ENCODE measurements around the gene DGCR6. TPM values are rescaled to one million over a fixed set of nuclear protein-coding genes. Genes with fewer than 3 reads are reported as not detected.
"Not testable (repeated sequence)": the region's sequence is repeated elsewhere in the genome, so short reads cannot be mapped to it uniquely, and the experiment has no call there.

DGCR6 gene
- total RNA-seq, 2 experiments from 2014 or later = 4.5 to 4.6 TPM

DNA sequence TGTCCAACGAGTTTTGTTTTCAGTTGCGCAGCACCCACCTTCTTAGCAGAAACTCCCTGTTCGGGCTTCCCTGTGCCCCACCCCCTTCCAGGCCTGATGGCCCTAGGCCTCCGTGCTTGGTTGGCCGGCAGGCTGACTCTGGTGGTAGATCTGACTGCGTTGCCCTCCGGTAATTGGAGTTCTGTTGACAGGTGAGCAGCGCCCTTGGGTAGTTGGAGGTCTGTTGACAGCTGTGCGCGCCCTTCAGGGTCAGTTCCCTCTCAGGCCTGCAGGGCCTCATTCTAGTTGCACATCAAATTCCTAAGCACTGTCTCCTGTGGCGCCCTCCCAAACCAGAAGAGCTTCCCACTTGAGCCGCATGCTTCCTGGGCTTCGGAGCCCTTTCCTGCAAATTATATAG lies 776 bp downstream of the DGCR6 start:
- no peaks in the 10 kb centered on the region for H3K4me1 ChIP-seq (ENCODE audit: insufficient read depth, low read length, poor library complexity, severe bottlenecking)
- H3K4me2 ChIP-seq (ENCODE audit: low read length) = no peak overlapping the region
- CTCF ChIA-PET (ENCODE audit: unreplicated experiment) = no interaction called here

DNA sequence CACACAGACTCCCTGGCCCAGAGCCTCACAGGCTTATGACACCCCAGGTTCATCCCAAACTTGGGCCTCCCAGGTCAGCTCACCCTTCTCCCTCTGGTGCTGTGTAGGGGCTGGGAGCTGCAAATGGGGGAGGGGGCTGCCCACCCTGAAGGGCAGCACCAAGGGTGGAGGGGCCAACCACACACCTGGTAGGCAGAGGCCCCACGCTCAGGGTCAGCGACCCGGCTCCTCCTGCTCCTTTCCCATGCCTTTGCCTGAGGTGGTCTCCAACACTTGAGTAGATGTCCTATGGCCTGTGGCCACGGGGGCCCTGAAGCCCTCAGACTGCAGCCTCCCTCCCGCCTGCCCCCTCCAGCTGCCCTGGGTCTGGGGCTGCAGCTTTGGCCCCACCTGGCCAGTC lies 3.4 kb downstream of the DGCR6 start:
- intact Hi-C loops (cut with micrococcal nuclease; ENCODE audit: unreplicated experiment) = no loop called here
- Histone ChIP-seq H4K20me1 (ENCODE audit: insufficient read depth, low read length) (no peaks in the 10 kb centered on the region), H3K79me2 (ENCODE audit: insufficient read depth, low read depth, low read length) (no peaks in the 10 kb centered on the region), H3K4me1 (ENCODE audit: insufficient read depth, low read length, poor library complexity, severe bottlenecking) (no peaks in the 10 kb centered on the region), H3K27ac (ENCODE audit: low read depth, low read length, poor library complexity, severe bottlenecking) (no peak overlapping the region), H3K9me3 (ENCODE audit: low read length) (no peaks in the 10 kb centered on the region), H3K36me3 (ENCODE audit: insufficient read depth, low read length) (no peaks in the 10 kb centered on the region), H3K9me2 (ENCODE audit: insufficient read depth, low read length) (no peaks in the 10 kb centered on the region), H3K4me3 (ENCODE audit: low read depth, low read length, poor library complexity, severe bottlenecking) (no peak overlapping the region), H2AFZ (ENCODE audit: low read length) (no peak overlapping the region), H3K4me2 (ENCODE audit: low read length) (no peak overlapping the region)
- no peak for DNase-seq (ENCODE audit: low spot score)
- no peak for TF ChIP-seq EZH2phosphoT487 (IDR thresholded peaks at IDR 0.05; ENCODE audit: borderline replicate concordance, low read depth, low read length)
- TF ChIP-seq, protein P1, sequence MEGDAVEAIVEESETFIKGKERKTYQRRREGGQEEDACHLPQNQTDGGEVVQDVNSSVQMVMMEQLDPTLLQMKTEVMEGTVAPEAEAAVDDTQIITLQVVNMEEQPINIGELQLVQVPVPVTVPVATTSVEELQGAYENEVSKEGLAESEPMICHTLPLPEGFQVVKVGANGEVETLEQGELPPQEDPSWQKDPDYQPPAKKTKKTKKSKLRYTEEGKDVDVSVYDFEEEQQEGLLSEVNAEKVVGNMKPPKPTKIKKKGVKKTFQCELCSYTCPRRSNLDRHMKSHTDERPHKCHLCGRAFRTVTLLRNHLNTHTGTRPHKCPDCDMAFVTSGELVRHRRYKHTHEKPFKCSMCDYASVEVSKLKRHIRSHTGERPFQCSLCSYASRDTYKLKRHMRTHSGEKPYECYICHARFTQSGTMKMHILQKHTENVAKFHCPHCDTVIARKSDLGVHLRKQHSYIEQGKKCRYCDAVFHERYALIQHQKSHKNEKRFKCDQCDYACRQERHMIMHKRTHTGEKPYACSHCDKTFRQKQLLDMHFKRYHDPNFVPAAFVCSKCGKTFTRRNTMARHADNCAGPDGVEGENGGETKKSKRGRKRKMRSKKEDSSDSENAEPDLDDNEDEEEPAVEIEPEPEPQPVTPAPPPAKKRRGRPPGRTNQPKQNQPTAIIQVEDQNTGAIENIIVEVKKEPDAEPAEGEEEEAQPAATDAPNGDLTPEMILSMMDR (conservative IDR thresholded peaks at IDR 0.05; ENCODE audit: low read length) = no peak
- ChIA-PET CTCF (ENCODE audit: unreplicated experiment) (no interaction called here), POLR2A (no interaction called here)
- no TSS peak for BruUV-seq (replicated peaks)

More for the DNA sequence above, 776 bp downstream of the DGCR6 start:
- Histone ChIP-seq H4K20me1 (ENCODE audit: insufficient read depth, low read length) (no peaks in the 10 kb centered on the region), H3K9me2 (ENCODE audit: insufficient read depth, low read length) (no peaks in the 10 kb centered on the region), H3K4me3 (ENCODE audit: low read depth, low read length, poor library complexity, severe bottlenecking) (no peak overlapping the region), H2AFZ (ENCODE audit: low read length) (no peak overlapping the region), H3K36me3 (ENCODE audit: insufficient read depth, low read length) (no peaks in the 10 kb centered on the region), H3K9me3 (ENCODE audit: low read length) (no peaks in the 10 kb centered on the region), H3K27ac (ENCODE audit: low read depth, low read length, poor library complexity, severe bottlenecking) (no peak overlapping the region), H3K79me2 (ENCODE audit: insufficient read depth, low read depth, low read length) (no peaks in the 10 kb centered on the region)
- TF ChIP-seq, protein P1 (conservative IDR thresholded peaks at IDR 0.05; ENCODE audit: low read length) = no peak
- TF ChIP-seq EZH2phosphoT487 (IDR thresholded peaks at IDR 0.05; ENCODE audit: borderline replicate concordance, low read depth, low read length) = no peak
- POLR2A ChIA-PET = no interaction called here
- DNase-seq (ENCODE audit: low spot score) = no peak
- no TSS peak for BruUV-seq (replicated peaks)
- intact Hi-C loops (cut with micrococcal nuclease; ENCODE audit: unreplicated experiment) = no loop called here

DNA sequence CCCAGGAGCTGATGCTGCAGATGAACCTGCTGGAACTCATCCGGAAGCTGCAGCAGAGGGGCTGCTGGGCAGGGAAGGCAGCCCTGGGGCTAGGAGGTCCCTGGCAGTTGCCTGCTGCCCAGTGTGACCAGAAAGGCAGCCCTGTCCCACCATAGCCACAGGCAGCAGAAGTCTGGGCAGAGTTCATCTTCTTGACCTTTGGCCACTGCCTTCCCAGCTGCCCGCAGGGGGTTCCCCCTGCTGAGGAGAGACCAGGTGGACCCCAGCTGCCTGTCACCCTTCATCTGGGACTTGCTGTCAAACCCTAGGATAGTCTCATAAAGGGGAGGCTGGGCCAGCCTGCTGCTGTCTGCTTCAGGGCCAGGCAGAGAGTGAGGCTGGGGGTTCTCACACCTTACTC lies 5.4 kb downstream of the DGCR6 start:
- H3K9me3 ChIP-seq (ENCODE audit: low read length); H3K4me1 ChIP-seq (ENCODE audit: insufficient read depth, low read length, poor library complexity, severe bottlenecking); H4K20me1 ChIP-seq (ENCODE audit: insufficient read depth, low read length); H2AFZ ChIP-seq (ENCODE audit: low read length); POLR2A ChIA-PET; intact Hi-C loops (cut with micrococcal nuclease; ENCODE audit: unreplicated experiment); H3K4me2 ChIP-seq (ENCODE audit: low read length); H3K27ac ChIP-seq (ENCODE audit: low read depth, low read length, poor library complexity, severe bottlenecking); BruUV-seq (replicated peaks); DNase-seq (ENCODE audit: low spot score); H3K9me2 ChIP-seq (ENCODE audit: insufficient read depth, low read length); H3K4me3 ChIP-seq (ENCODE audit: low read depth, low read length, poor library complexity, severe bottlenecking); H3K79me2 ChIP-seq (ENCODE audit: insufficient read depth, low read depth, low read length); CTCF ChIA-PET (ENCODE audit: unreplicated experiment); H3K36me3 ChIP-seq (ENCODE audit: insufficient read depth, low read length): not testable (repeated sequence)

DNA sequence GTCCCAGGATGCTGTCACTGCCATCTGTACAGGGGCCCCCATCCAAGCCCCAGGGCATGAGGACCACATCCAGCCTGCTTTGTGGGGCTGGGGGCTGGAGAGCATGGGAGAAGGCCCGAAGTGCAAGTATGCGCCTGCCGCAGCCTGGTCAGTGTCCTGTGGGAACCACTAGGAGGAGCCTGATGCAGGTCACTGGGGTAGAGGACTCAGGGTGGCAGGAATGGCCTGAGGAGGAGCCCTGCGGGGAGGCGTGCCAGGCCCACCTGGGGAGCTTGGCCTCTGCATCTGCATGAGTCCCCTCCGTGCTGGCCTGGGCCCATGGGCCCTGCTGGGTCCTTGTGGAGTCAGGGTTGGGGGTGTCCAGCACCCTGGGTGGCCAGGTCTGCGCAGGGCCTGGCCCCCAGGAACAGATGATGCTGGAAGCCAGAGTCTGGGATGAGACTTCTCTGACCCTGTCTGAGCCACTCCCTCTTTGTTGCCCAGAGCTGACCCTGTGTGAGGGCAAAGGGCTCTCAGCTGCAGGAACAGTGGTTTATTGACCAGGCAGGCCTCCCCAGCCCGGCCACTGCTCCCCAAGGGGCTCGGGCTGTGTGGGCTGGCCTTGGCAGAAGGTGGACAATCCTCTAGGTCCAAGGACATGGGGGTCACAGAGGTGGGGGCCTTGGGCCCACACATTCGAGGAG lies 6.3 kb downstream of the DGCR6 start:
- H3K36me3 ChIP-seq (ENCODE audit: insufficient read depth, low read length); H4K20me1 ChIP-seq (ENCODE audit: insufficient read depth, low read length); H2AFZ ChIP-seq (ENCODE audit: low read length); H3K9me2 ChIP-seq (ENCODE audit: insufficient read depth, low read length); CTCF ChIA-PET (ENCODE audit: unreplicated experiment); H3K4me2 ChIP-seq (ENCODE audit: low read length); POLR2A ChIA-PET; H3K27ac ChIP-seq (ENCODE audit: low read depth, low read length, poor library complexity, severe bottlenecking); H3K4me1 ChIP-seq (ENCODE audit: insufficient read depth, low read length, poor library complexity, severe bottlenecking); BruUV-seq (replicated peaks); H3K9me3 ChIP-seq (ENCODE audit: low read length); intact Hi-C loops (cut with micrococcal nuclease; ENCODE audit: unreplicated experiment); H3K79me2 ChIP-seq (ENCODE audit: insufficient read depth, low read depth, low read length); H3K4me3 ChIP-seq (ENCODE audit: low read depth, low read length, poor library complexity, severe bottlenecking); DNase-seq (ENCODE audit: low spot score): not testable (repeated sequence)

DNA sequence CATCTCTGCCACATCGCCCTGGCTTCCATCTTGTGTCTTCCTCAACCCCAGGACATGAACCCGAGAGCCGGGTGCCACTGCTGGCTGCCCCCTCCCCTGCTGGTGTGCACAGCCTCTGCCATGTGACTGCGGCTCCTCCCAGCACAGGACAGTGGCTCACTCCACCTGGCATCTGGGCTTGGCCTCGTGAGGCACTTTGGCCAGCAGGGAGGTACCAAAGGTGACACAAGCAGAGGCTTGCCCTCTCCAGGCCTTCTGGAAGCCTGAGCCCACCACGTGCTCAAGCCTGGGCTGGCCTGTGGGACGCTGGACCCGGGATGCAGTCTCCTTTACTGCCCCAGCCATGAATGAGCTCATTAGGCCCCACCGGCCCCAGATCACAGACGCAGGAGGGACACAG lies 8.4 kb downstream of the DGCR6 start:
- intact Hi-C loops (cut with micrococcal nuclease; ENCODE audit: unreplicated experiment); H3K9me2 ChIP-seq (ENCODE audit: insufficient read depth, low read length); H2AFZ ChIP-seq (ENCODE audit: low read length); H3K27ac ChIP-seq (ENCODE audit: low read depth, low read length, poor library complexity, severe bottlenecking); DNase-seq (ENCODE audit: low spot score); H4K20me1 ChIP-seq (ENCODE audit: insufficient read depth, low read length); H3K4me3 ChIP-seq (ENCODE audit: low read depth, low read length, poor library complexity, severe bottlenecking); H3K79me2 ChIP-seq (ENCODE audit: insufficient read depth, low read depth, low read length); H3K4me2 ChIP-seq (ENCODE audit: low read length); BruUV-seq (replicated peaks); POLR2A ChIA-PET; H3K9me3 ChIP-seq (ENCODE audit: low read length); H3K36me3 ChIP-seq (ENCODE audit: insufficient read depth, low read length); CTCF ChIA-PET (ENCODE audit: unreplicated experiment); H3K4me1 ChIP-seq (ENCODE audit: insufficient read depth, low read length, poor library complexity, severe bottlenecking): not testable (repeated sequence)
